OCI-LY1 (cell line): ENCODE measurements around the gene DYRK1A.

Experiments used
- H2AFZ ChIP-seq: fragments of 200-600 bp; sonication (generic), shearing (Covaris generic); 2 replicates; pipeline ENCODE4 v1.6.0; 2014; ENCODE audit warnings: antibody characterized with exemption, mild to moderate bottlenecking, low read length
- H3F3A ChIP-seq: fragments of 200-600 bp; sonication (generic), shearing (Covaris generic); 2 replicates; pipeline ENCODE4 v1.6.0; 2014; ENCODE audit warnings: mild to moderate bottlenecking, antibody characterized with exemption, low read length, moderate library complexity; ENCODE audit not compliant: insufficient read depth
- H3K27ac ChIP-seq: fragments of 200-600 bp; sonication (generic); 2 replicates; pipeline ENCODE4 v1.5.1; 2014; ENCODE audit warnings: low read length, mixed run types, mild to moderate bottlenecking, low read depth; ENCODE audit not compliant: poor library complexity, severe bottlenecking
- H3K27me3 ChIP-seq: fragments of 200-600 bp; sonication (generic); 2 replicates; pipeline ENCODE4 v1.6.0; 2014; ENCODE audit warnings: antibody characterized with exemption, mild to moderate bottlenecking, low read length, moderate library complexity; ENCODE audit not compliant: insufficient read depth
- H3K36me3 ChIP-seq: fragments of 200-600 bp; sonication (generic); 2 replicates; pipeline ENCODE4 v1.6.1; 2014; ENCODE audit warnings: mild to moderate bottlenecking, antibody characterized with exemption, low read length, moderate library complexity, mixed read lengths; ENCODE audit not compliant: insufficient read depth
- H3K4me1 ChIP-seq: fragments of 200-600 bp; sonication (generic); 2 replicates; pipeline ENCODE4 v1.5.1; 2014; ENCODE audit warnings: mild to moderate bottlenecking, low read length, moderate library complexity; ENCODE audit not compliant: insufficient read depth, severe bottlenecking
- H3K4me2 ChIP-seq: fragments of 200-600 bp; sonication (generic), shearing (Covaris generic); 2 replicates; pipeline ENCODE4 v1.6.1; 2014; ENCODE audit warnings: low read length
- H3K4me3 ChIP-seq: fragments of 200-600 bp; sonication (generic); 2 replicates; pipeline ENCODE4 v1.5.1; 2014; ENCODE audit warnings: low read length, low read depth, mild to moderate bottlenecking, mixed read lengths; ENCODE audit not compliant: poor library complexity, severe bottlenecking
- H3K79me2 ChIP-seq: fragments of 200-600 bp; shearing (Covaris generic); 2 replicates; pipeline ENCODE4 v1.6.1; 2016; ENCODE audit warnings: mixed run types, low read length, mixed read lengths; ENCODE audit not compliant: insufficient read depth
- H3K9ac ChIP-seq: fragments of 200-600 bp; sonication (generic), shearing (Covaris generic); 2 replicates; pipeline ENCODE4 v1.6.1; 2014; ENCODE audit warnings: mild to moderate bottlenecking, low read length, mixed read lengths
- H3K9me2 ChIP-seq: fragments of 200-600 bp; sonication (generic), shearing (Covaris generic); 2 replicates; pipeline ENCODE4 v1.6.1; 2014; ENCODE audit warnings: low read depth, mild to moderate bottlenecking, low read length, mixed read lengths
- H3K9me3 ChIP-seq: fragments of 200-600 bp; shearing (Covaris generic); 2 replicates; pipeline ENCODE4 v1.6.1; 2014; ENCODE audit warnings: low read length, mixed read lengths
- H4K20me1 ChIP-seq: fragments of 200-600 bp; sonication (generic), shearing (Covaris generic); 2 replicates; pipeline ENCODE4 v1.6.0; 2016; ENCODE audit warnings: mild to moderate bottlenecking, low read length; ENCODE audit not compliant: insufficient read depth
- CTCF ChIP-seq: fragments of 200-600 bp; sonication (generic), shearing (Covaris generic); IDR thresholded peaks from 2 replicates; pipeline ENCODE4 v1.5.1; 2017; ENCODE audit warnings: mild to moderate bottlenecking, antibody characterized with exemption, low read length, moderate library complexity, mixed read lengths
- EZH2 ChIP-seq: fragments of 200-600 bp; sonication (generic), shearing (Covaris generic); IDR thresholded peaks from 2 replicates; pipeline ENCODE4 v1.8.0; 2017; ENCODE audit warnings: borderline replicate concordance, mixed run types, mild to moderate bottlenecking, antibody characterized with exemption, low read length, moderate library complexity, mixed read lengths

DYRK1A gene

GRCh38 chr21:37433456-37433840 lies 66.9 kb downstream of the DYRK1A start:
- H3K9ac ChIP-seq = no peak overlapping the region
- H3K9me2 ChIP-seq = no peaks in the 10 kb centered on the region
- no peak overlapping the region for H3K27ac ChIP-seq
- no peak overlapping the region for H3K4me3 ChIP-seq
- peaks cover under 1% of the 10 kb centered on the region for H4K20me1 ChIP-seq
- H3K9me3 ChIP-seq = no peaks in the 10 kb centered on the region
- no peaks in the 10 kb centered on the region for H3K27me3 ChIP-seq
- no peaks in the 10 kb centered on the region for H3K4me1 ChIP-seq
- H3K36me3 ChIP-seq = peaks cover 76% of the 10 kb centered on the region
- no peaks in the 10 kb centered on the region for H3F3A ChIP-seq
- TF ChIP-seq CTCF (no peak), EZH2 (no peak)
- no peak overlapping the region for H3K4me2 ChIP-seq
- peaks cover 96% of the 10 kb centered on the region for H3K79me2 ChIP-seq
- no peak overlapping the region for H2AFZ ChIP-seq

- Histone ChIP-seq H3K4me2 (no peak overlapping the region), H4K20me1 (no peaks in the 10 kb centered on the region; the same call in 1 of the 2 replicates), H3K9me2 (no peaks in the 10 kb centered on the region), H3K4me1 (no peaks in the 10 kb centered on the region), H3K27ac (no peak overlapping the region), H3K9ac (no peak overlapping the region), H3K79me2 (peaks cover 97% of the 10 kb centered on the region), H3K27me3 (no peaks in the 10 kb centered on the region), H2AFZ (no peak overlapping the region), H3K4me3 (no peak overlapping the region), H3K9me3 (0 out of 2 replicates have a peak, but pooled peaks cover 2% of the 10 kb centered on the region), H3K36me3 (peaks cover 69% of the 10 kb centered on the region), H3F3A (no peaks in the 10 kb centered on the region)
- TF ChIP-seq CTCF (no peak), EZH2 (no peak)
Measured at GRCh38 chr21:37435120-37435519, 68.5 kb downstream of the DYRK1A start.

- no peak overlapping the region for H3K27ac ChIP-seq
- TF ChIP-seq EZH2 = no peak
- no peaks in the 10 kb centered on the region for H3K27me3 ChIP-seq
- no peak overlapping the region for H3K9ac ChIP-seq
- peaks cover 63% of the 10 kb centered on the region for H3K36me3 ChIP-seq
- no peaks in the 10 kb centered on the region for H3K4me1 ChIP-seq
- H2AFZ ChIP-seq = no peak overlapping the region
- no peak overlapping the region for H3K4me2 ChIP-seq
- H4K20me1 ChIP-seq = no peaks in the 10 kb centered on the region; the same call in 1 of the 2 replicates
- 0 out of 2 replicates have a peak, but pooled peaks cover 2% of the 10 kb centered on the region for H3K9me3 ChIP-seq
- no peaks in the 10 kb centered on the region for H3F3A ChIP-seq
- peaks cover 97% of the 10 kb centered on the region for H3K79me2 ChIP-seq
- no peaks in the 10 kb centered on the region for H3K9me2 ChIP-seq
- H3K4me3 ChIP-seq = no peak overlapping the region
Measured at GRCh38 chr21:37435711-37436110, 69.1 kb downstream of the DYRK1A start.

GRCh38 chr21:37436174-37436573 lies 69.6 kb downstream of the DYRK1A start:
- Histone ChIP-seq H3K4me1 (no peaks in the 10 kb centered on the region), H3K79me2 (peaks cover 97% of the 10 kb centered on the region), H3K9me2 (no peaks in the 10 kb centered on the region), H3F3A (no peaks in the 10 kb centered on the region), H4K20me1 (no peaks in the 10 kb centered on the region; the same call in 1 of the 2 replicates), H3K27me3 (no peaks in the 10 kb centered on the region), H3K27ac (no peak overlapping the region), H3K36me3 (peaks cover 58% of the 10 kb centered on the region), H2AFZ (no peak overlapping the region), H3K4me2 (no peak overlapping the region), H3K9ac (no peak overlapping the region), H3K4me3 (no peak overlapping the region), H3K9me3 (0 out of 2 replicates have a peak, but pooled peaks cover 2% of the 10 kb centered on the region)
- TF ChIP-seq CTCF (no peak), EZH2 (no peak)
